Peyer's patch (tissue), 4 donors: ENCODE data around the gene TIMM13.

Source experiments
- CTCF ChIP-seq, 6 experiments: fragments of 450-650 bp in 4 of 6; fragments of 200-600 bp in 2 of 6; sonication (generic) in 1 of 6; IDR thresholded peaks; one replicate each; pipeline ENCODE4 v1.5.1; 2017 to 2019; ENCODE audit warnings: antibody characterized with exemption in 6 of 6, mild to moderate bottlenecking in 3 of 6, moderate library complexity in 1 of 6
- POLR2A ChIP-seq, 2 donors: fragments of 450-650 bp; IDR thresholded peaks; one replicate each; pipeline ENCODE4 v1.5.1; 2017; ENCODE audit warnings: antibody characterized with exemption in 2 of 2, mild to moderate bottlenecking in 2 of 2, moderate library complexity in 2 of 2

GRCh38 chr19:2440515-2440914, 13.1 kb upstream of the TIMM13 start:
- TF ChIP-seq CTCF (IDR thresholded peaks at IDR 0.05) (no peak), POLR2A (IDR thresholded peaks at IDR 0.05) (no peak)
